ENCODE results near the gene HIRA.

GRCh38 chr22:19471572-19471971 lies 40.0 kb upstream of the HIRA start:
- no peak for TF ChIP-seq POLR2A (IDR thresholded peaks at IDR 0.05; ENCODE audit: low read depth, low read length)
- TF ChIP-seq POLR2AphosphoS5 (IDR thresholded peaks at IDR 0.05; ENCODE audit: low read depth, low read length) = no peak
